ENCODE results near the gene PRPSAP1. TPM values are rescaled to one million over a fixed set of nuclear protein-coding genes. Genes with fewer than 3 reads are reported as not detected.

The PRPSAP1 gene
- total RNA-seq, 4 donors from 2014 or later, result 35.8 to 72.3 (median 62.2) TPM

DNA sequence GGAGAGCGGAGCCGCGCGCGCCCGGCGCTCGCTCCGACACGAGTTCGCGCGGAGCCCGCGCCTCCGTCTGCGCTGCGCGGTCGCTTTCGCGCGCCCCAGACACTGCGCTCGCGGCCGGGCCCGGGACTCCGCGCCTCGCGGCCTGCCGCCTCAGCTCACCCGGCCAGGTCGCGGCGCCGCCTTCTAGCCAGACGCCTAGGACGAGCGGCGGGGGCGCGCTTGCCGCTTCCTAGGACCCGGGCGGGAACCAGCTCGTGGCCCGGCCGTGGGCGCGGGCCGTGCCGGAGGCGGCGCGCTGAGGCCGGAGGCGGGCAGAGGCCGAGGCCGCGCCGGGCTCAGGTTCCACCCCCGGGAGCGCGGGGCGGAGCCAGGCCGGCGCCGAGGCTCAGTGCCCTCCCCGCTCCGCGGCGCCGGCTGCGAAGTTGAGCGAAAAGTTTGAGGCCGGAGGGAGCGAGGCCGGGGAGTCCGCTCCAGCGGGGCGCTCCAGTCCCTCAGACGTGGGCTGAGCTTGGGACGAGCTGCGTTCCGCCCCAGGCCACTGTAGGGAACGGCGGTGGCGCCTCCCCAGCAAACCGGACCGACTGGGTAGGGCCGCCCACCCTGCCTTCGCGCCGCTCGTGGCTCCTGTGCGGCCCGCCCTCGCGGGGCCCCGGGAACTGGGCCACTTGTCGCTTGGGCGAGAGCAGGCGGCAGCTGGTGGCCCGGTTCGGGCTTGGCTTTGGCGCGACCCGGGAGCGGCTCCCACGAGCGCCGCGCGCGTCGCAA lies 30.7 kb upstream of the PRPSAP1 start, which contains the start of gene SPHK1:
Gene SPHK1 (plus strand): TSS at position 388 of the 765 bp plus-strand sequence. CDS start 1,036 bp downstream, outside the sequence.
- intact Hi-C loops (cut with DNase I; ENCODE audit: low total_unique reads), result no loop called here
- WGBS, 2 donors, result 0 to 1% methylated on average over 22 to 37 of the region's 118 CpGs
- peak; percentile 41 to 93 for DNase-seq (ENCODE audit: low spot score in 2 of 2)
- TF ChIP-seq, protein P1, sequence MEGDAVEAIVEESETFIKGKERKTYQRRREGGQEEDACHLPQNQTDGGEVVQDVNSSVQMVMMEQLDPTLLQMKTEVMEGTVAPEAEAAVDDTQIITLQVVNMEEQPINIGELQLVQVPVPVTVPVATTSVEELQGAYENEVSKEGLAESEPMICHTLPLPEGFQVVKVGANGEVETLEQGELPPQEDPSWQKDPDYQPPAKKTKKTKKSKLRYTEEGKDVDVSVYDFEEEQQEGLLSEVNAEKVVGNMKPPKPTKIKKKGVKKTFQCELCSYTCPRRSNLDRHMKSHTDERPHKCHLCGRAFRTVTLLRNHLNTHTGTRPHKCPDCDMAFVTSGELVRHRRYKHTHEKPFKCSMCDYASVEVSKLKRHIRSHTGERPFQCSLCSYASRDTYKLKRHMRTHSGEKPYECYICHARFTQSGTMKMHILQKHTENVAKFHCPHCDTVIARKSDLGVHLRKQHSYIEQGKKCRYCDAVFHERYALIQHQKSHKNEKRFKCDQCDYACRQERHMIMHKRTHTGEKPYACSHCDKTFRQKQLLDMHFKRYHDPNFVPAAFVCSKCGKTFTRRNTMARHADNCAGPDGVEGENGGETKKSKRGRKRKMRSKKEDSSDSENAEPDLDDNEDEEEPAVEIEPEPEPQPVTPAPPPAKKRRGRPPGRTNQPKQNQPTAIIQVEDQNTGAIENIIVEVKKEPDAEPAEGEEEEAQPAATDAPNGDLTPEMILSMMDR (IDR thresholded peaks at IDR 0.05), result no peak
- no peak for TF ChIP-seq POLR2A (IDR thresholded peaks at IDR 0.05)
- H3K4me3 ChIP-seq (ENCODE audit: low read depth, poor library complexity, severe bottlenecking), result peak within 1 kb of the TSS; percentile 36

GRCh38 chr17:76383546-76384221 lies 30.0 kb upstream of the PRPSAP1 start:
- H3K4me3 ChIP-seq (ENCODE audit: low read depth, poor library complexity, severe bottlenecking), result peak overlapping the region; percentile 36
- WGBS, 2 donors, result 0% methylated on average over 53 of the region's 65 CpGs
- peak in 1 of 2 donors; percentile 89 for DNase-seq (ENCODE audit: low spot score in 2 of 2)
- intact Hi-C loops (cut with DNase I; ENCODE audit: low total_unique reads), result no loop called here
- TF ChIP-seq POLR2A (IDR thresholded peaks at IDR 0.05), result no peak
- TF ChIP-seq, protein P1 (IDR thresholded peaks at IDR 0.05), result peak in 1 of 3 donors; percentile 8

DNA sequence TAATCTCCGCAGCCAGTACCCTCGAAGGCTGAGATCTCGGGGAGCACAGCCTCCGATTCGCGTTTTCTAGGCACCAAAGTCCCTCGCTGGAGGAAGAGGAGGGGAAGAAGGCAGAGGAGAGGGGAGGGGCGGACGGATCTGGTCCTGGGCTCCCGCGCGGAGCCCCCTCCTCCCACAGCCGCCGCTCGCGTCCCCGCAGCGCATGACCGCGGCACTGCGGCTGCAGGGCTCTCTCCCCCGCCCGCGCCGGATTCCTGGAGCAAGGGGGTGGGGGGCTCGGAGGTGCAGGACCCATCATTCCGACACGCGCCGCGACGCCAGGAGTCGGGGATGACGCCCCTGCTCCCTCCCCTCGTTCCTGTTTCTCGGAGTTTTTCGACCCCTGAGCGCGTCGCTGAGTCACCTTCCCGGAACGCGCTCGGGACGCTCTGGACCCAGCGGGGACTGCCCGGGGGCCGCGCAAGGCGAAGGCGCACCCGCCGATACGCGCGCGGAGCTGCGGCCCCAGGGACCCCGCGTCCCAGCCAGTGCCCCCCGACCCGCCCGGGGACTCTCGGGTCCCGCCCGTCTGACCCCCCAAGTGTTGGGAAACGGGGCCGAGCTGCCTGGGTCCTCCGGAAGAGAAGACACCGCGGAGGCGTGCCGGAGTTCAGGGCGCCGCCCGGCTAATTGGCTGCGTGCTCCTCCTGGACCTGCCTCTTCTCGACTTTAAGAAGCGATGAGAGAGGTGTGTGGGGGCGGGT lies 29.3 kb upstream of the PRPSAP1 start:
- WGBS, 2 donors, result 1 to 3% methylated on average over 27 to 31 of the region's 80 CpGs
- no peak for TF ChIP-seq POLR2A (IDR thresholded peaks at IDR 0.05)
- TF ChIP-seq, protein P1 (IDR thresholded peaks at IDR 0.05), result peak in 1 of 3 donors; percentile 6
- intact Hi-C loops (cut with DNase I; ENCODE audit: low total_unique reads), result no loop called here
- peak overlapping the region; percentile 36 for H3K4me3 ChIP-seq (ENCODE audit: low read depth, poor library complexity, severe bottlenecking)
- DNase-seq (ENCODE audit: low spot score in 2 of 2), result peak; percentile 47 to 93

- TF ChIP-seq POLR2A (IDR thresholded peaks at IDR 0.05), result no peak
- TF ChIP-seq, protein P1 (IDR thresholded peaks at IDR 0.05), result no peak
- WGBS, 2 donors, result 28 to 29% methylated on average over 20 to 21 of the region's 21 CpGs
- intact Hi-C loops (cut with DNase I; ENCODE audit: low total_unique reads), result no loop called here
- DNase-seq (ENCODE audit: low spot score in 2 of 2), result no peak
- H3K4me3 ChIP-seq (ENCODE audit: low read depth, poor library complexity, severe bottlenecking), result peak overlapping the region; percentile 36
These were observed 28.7 kb upstream of the PRPSAP1 start for GRCh38 chr17:76382351-76382802.

DNA sequence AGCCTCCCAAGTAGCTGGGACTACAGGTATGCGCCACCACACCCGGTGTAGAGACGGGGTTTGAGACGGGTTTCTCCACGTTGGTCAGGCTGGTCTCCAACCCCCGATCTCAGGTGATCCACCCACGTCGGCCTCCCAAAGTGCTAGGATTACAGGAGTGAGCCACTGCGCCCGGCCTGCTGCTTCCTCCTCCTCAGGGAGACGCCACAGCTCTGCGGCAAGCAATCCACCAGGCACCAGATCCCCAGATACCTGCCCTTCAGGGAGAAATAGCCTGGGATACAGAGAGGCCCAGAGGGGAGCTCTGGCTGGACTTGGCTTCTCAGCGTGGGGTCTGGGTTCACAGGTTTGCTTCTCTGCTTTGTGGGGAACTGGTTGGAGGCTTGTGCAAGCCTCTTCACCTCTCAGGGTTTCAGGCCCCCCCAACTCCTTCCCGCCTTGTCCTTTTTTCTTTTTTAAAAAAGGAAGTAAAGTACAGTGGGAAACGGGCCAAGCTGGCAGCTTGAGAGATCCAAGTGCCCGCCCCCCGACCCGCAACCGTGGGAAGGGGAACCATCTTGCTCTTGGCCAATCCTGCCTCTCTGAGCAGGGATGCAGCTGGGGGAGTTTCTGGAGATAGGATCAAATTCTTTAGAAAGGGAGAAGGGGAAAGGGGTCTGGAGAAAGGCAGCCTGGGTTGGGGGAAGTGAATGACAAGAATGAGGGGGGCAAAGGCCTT lies 28.1 kb upstream of the PRPSAP1 start:
- 48 to 68% methylated on average over 16 to 19 of the region's 19 CpGs for WGBS, 2 donors
- TF ChIP-seq, protein P1 (IDR thresholded peaks at IDR 0.05), result no peak
- TF ChIP-seq POLR2A (IDR thresholded peaks at IDR 0.05), result no peak
- no peak for DNase-seq (ENCODE audit: low spot score in 2 of 2)
- no peak overlapping the region for H3K4me3 ChIP-seq (ENCODE audit: low read depth, poor library complexity, severe bottlenecking)
- intact Hi-C loops (cut with DNase I; ENCODE audit: low total_unique reads), result no loop called here
